Lower leg skin (tissue), 4 donors: Measurements from ENCODE around the gene TP53. TPM values are rescaled to one million over a fixed set of nuclear protein-coding genes. Genes with fewer than 3 reads are reported as not detected.
A peak's percentile ranks its signal among the peaks of the same experiment; 100 is the strongest.

Experiments
- DNase-seq, 2 donors: peaks; one replicate each; pipeline ENCODE4 v3.0.0-alpha.2; 2019; ENCODE audit warnings: low spot score in 2 of 2
- H3K4me3 ChIP-seq: fragments of 200-600 bp; sonication (generic); 2 replicates; pipeline ENCODE4 v1.5.1; 2017; ENCODE audit warnings: mild to moderate bottlenecking, low read depth; ENCODE audit not compliant: poor library complexity, severe bottlenecking
- POLR2A ChIP-seq, 2 donors: fragments of 450-650 bp; IDR thresholded peaks; one replicate each; pipeline ENCODE4 v1.6.1; 2016 to 2017; ENCODE audit warnings: antibody characterized with exemption in 2 of 2, mild to moderate bottlenecking in 1 of 2, moderate library complexity in 1 of 2
- WGBS, 2 donors: methylation state at CpG; one replicate each; pipeline ENCODE4 v1.1.5; 2018; 5-methylcytosine and 5-hydroxymethylcytosine counted together
- intact Hi-C: fragments of 100-400 bp; cut with DNase I; formaldehyde crosslinking; loops from one replicate; pipeline ENCODE4 v1.15.0; 2023; ENCODE audit warnings: low total_unique reads
- total RNA-seq, 4 donors: library from RNA; depleted of rRNA; stranded (reverse); fragments of >200 nt; gene quantifications; one replicate each; pipeline ENCODE4 v1.1.0, GENCODE V29; 2016
- TF ChIP-seq, protein P1 (sequence below), 3 donors: fragments of 450-650 bp; IDR thresholded peaks; one replicate each; pipeline ENCODE4 v1.5.1; 2016; ENCODE audit warnings: antibody characterized with exemption in 3 of 3, mild to moderate bottlenecking in 3 of 3, moderate library complexity in 2 of 3

TP53 gene
- total RNA-seq, 4 donors from 2014 or later = 42.8 to 57.3 (median 50.8) TPM

DNA sequence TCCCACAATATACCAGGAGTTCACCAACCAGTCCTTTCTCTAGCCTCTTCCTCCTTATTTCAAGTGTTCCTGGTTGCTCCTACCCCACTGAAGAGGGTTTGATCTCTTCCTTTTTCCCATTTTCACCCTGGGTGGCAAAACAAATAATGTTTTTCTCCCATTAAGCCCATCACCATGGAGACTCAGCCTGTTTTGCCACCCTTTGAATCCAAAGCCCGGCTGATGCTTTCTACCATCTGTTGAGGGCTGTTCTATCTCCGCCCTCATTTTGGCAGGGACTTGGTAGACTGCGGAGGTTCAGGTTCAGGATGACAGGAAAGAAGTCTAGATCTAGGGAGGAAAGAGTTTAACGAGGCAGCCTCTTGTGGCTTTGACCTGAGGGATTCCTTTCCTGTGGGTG, 32.8 kb upstream of the TP53 start:
- H3K4me3 ChIP-seq = no peak overlapping the region
- WGBS, 2 donors = 30 to 36% methylated on average over 4 of the region's 4 CpGs
- TF ChIP-seq POLR2A (IDR thresholded peaks at IDR 0.05) = no peak
- TF ChIP-seq, protein P1, sequence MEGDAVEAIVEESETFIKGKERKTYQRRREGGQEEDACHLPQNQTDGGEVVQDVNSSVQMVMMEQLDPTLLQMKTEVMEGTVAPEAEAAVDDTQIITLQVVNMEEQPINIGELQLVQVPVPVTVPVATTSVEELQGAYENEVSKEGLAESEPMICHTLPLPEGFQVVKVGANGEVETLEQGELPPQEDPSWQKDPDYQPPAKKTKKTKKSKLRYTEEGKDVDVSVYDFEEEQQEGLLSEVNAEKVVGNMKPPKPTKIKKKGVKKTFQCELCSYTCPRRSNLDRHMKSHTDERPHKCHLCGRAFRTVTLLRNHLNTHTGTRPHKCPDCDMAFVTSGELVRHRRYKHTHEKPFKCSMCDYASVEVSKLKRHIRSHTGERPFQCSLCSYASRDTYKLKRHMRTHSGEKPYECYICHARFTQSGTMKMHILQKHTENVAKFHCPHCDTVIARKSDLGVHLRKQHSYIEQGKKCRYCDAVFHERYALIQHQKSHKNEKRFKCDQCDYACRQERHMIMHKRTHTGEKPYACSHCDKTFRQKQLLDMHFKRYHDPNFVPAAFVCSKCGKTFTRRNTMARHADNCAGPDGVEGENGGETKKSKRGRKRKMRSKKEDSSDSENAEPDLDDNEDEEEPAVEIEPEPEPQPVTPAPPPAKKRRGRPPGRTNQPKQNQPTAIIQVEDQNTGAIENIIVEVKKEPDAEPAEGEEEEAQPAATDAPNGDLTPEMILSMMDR (IDR thresholded peaks at IDR 0.05) = no peak
- DNase-seq = no peak
- intact Hi-C loops = no loop called here

DNA sequence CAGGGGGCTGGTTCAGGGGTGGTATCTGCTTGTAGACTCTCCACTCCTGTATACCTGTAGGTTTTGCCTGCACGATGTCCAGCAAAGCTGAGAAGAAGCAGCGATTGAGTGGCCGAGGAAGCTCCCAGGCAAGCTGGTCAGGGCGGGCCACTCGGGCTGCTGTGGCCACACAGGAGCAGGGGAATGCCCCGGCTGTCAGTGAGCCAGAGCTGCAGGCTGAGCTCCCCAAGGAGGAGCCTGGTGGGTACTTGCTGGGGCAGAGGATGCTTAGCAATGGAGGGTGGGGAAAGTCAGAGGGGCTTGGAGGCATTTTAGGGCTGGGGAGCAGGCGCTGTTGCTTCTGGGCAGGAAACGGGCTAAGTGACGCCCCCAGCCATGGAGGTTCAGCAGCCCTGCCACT, 32.4 kb upstream of the TP53 start:
- WGBS, 2 donors = 64 to 69% methylated on average over 9 of the region's 9 CpGs
- no peak overlapping the region for H3K4me3 ChIP-seq
- no peak for DNase-seq
- TF ChIP-seq POLR2A (IDR thresholded peaks at IDR 0.05) = no peak
- TF ChIP-seq, protein P1 (IDR thresholded peaks at IDR 0.05) = no peak
- intact Hi-C loops = no loop called here

DNA sequence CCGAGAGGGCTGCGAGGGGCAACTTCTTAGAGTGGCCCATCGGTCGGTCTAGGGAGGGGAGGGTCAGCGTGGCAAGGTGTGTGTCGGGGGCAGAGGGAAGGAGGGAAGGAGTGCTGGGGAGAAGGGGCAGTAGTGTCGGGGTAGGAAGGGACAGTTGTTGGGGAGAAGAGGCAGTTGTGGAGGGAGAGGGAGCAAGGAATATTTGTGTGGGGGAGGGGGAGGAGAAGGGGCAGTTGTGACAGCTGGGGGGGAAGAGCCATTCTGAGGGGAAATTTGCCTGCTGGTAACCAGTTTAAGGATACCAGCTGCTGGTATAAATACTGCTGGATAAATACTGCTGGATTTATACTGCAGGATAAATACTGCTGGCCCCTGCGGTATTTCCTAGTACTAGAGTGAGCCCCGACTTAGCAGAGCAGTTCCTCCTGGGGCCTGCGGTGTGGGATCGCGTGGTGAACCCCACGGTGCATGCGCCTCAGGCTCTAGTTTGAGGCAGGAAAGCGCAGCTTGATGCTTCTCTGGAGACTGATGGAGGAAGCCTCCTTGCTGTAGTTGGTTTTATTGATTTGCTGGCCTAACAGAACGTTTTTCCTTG, 30.6 kb upstream of the TP53 start:
- WGBS, 2 donors = 5 to 6% methylated on average over 16 of the region's 16 CpGs
- TF ChIP-seq, protein P1 (IDR thresholded peaks at IDR 0.05) = no peak
- peak overlapping the region; percentile 33 for H3K4me3 ChIP-seq
- DNase-seq = no peak
- intact Hi-C loops = no loop called here

DNA sequence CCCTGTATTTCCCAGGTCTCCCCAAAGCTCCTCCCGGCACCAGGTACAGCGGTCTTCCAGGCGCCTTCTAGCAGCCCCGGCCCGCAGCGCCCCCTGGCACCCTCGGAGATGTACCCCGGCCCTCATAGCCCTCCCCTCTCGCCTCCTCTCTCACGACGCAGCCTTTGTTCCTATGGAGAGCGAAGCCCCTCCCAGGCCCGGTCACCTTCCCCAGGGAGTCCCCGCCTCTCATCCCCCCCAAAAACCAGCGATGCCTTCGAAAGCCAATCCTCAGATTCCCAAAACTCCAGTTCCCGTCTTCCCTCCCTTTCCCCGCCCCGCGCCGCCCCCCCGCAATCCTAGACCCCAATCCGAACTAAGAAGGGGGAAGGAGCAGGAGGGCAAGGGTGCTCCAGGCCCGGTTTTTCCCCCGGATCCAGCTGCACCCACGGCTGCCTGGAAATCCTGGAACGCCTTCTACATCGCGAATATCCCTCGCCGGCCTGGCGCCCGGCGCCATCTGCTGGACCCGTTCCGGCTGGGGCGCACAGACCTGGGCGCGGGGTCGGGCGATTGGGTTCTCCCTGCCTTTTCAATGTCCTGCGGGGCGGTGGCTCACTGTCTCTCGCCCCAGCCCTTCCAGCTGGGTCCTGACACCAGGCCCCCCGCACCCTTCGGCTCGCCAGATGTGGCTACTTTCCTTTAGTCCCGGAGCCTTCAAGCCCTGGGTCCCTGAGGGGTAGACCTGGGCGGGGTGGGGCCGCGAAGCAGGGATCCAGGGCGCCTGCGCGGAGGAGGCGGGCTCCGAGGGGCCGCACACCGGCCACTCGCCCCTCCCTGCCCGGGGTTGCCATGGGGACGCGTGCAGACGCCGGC, 29.8 kb upstream of the TP53 start, which contains the start of gene DNAH2:
TSS of gene DNAH2 (plus strand) at position 844 of the 855 bp plus-strand sequence. CDS start 1,991 bp downstream, outside the sequence.
- 0 to 1% methylated on average over 49 to 62 of the region's 64 CpGs for WGBS, 2 donors
- intact Hi-C loops = no loop called here
- DNase-seq = peak; percentile 56 to 93
- TF ChIP-seq, protein P1 (IDR thresholded peaks at IDR 0.05) = no peak
- no peak for TF ChIP-seq POLR2A (IDR thresholded peaks at IDR 0.05)
- H3K4me3 ChIP-seq = peak within 1 kb of the TSS; percentile 33

DNA sequence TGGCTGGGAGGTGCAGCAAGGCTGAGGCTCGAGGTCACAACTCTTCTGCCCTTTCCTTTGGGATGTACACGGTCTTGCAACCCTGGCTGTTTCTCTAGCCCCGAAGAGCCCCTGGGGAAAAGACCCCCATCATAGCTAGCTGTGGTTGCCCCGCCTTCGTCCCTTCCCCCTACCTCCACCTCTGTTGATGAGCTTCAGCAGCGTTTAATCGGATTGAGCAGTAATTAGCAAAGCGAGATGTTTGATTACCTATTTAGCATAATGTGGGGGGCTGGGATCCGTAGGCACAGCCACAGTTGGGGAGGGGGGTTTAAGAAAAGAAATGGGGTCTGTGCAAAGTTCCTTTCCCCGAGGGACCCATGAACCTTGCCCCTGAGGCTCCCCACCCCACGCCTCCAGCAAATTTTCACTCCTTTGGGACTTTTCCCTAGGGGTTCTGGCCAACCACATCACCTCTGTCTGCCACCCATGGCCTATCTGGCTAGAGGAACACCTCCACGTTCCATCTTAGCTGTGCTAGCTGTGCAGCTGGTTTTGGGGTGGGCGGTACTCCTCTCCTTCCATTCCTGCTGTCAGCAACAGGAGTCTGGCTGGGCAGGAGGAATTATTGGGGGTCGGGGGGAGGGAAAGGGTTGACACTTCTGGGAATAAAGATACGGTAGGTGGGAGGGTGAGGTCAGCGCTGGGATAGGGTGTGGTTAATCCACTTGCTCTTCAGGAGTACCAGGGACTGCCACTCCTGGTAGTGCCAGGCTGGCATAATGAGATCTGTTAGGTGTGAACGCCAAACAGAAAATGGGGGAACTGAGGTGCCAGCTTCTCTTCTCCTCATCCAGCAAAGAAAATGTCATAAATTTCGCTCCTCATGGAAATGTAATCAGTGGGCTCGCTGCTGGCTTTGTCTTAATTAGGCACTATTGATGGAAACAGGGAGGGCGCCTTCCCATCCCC, 28.9 kb upstream of the TP53 start:
- DNase-seq = no peak
- 36 to 39% methylated on average over 20 of the region's 20 CpGs for WGBS, 2 donors
- intact Hi-C loops = no loop called here
- H3K4me3 ChIP-seq = no peak overlapping the region
- TF ChIP-seq, protein P1 (IDR thresholded peaks at IDR 0.05) = no peak
- TF ChIP-seq POLR2A (IDR thresholded peaks at IDR 0.05) = no peak
